GM21786 (cell line): Measurements from ENCODE around the gene MUS81.
"Not testable (repeated sequence)": the region's sequence is repeated elsewhere in the genome, so short reads cannot be mapped to it uniquely, and the experiment has no call there.

Experiments
- ATAC-seq: cut with Tn5 transposase; IDR thresholded peaks from one replicate; pipeline ENCODE4 v1.9.1; 2021; ENCODE audit not compliant: unreplicated experiment

The MUS81 gene

DNA sequence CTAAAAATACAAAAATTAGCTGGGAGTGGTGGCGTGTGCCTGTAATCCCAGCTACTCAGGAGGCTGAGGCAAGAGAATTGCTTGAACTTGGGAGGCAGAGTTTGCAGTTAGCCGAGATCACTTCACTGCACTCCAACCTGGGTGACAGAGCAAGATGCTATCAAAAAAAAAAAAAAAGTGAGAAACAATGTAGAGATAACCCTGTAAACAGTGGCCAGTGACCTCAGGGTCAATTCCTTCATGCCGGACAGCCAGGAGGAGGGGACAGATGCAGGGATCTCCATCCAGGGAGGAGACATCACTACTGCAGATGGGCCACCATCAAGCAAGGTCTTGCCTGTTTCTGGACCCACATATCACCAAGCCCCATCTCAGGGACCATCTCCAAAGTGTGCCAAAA, 12.5 kb upstream of the MUS81 start:
- ATAC-seq: no peak

GRCh38 chr11:65848693-65849092, 11.5 kb upstream of the MUS81 start:
- ATAC-seq: not testable (repeated sequence)

GRCh38 chr11:65849366-65849765, 10.9 kb upstream of the MUS81 start:
- no peak for ATAC-seq

DNA sequence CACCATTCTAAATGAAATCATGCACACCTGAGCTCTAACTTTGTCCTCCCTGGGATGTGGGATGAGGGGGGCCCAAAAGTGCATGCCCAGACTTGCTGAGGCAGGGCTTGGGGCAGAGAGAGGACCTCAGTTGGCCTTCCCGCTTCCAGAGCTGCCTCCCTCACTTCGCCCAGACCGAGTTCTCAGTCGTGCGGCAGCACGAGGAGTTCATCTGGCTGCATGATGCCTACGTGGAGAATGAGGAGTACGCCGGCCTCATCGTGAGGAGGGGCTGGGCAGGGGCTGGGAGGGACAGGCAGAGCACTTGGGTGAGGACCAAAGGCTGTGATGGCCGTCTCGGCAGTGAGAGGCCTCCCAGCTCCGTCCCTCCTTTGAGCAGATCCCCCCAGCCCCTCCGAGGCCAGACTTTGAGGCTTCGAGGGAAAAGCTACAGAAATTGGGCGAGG, 10.4 kb upstream of the MUS81 start:
- no peak for ATAC-seq

- ATAC-seq: no peak
These were observed 9.8 kb upstream of the MUS81 start for GRCh38 chr11:65850217-65851082.

- no peak for ATAC-seq
These were observed 9.1 kb upstream of the MUS81 start for GRCh38 chr11:65851083-65851579.

GRCh38 chr11:65851811-65852507, 8.3 kb upstream of the MUS81 start:
- ATAC-seq: no peak

GRCh38 chr11:65852508-65853245, 7.6 kb upstream of the MUS81 start:
- ATAC-seq: no peak

GRCh38 chr11:65853246-65853979, 6.8 kb upstream of the MUS81 start:
- ATAC-seq: no peak

- ATAC-seq: no peak
These were observed 6.1 kb upstream of the MUS81 start for GRCh38 chr11:65854161-65854592.

- no peak for ATAC-seq
These were observed 5.1 kb upstream of the MUS81 start for GRCh38 chr11:65854852-65855837.

DNA sequence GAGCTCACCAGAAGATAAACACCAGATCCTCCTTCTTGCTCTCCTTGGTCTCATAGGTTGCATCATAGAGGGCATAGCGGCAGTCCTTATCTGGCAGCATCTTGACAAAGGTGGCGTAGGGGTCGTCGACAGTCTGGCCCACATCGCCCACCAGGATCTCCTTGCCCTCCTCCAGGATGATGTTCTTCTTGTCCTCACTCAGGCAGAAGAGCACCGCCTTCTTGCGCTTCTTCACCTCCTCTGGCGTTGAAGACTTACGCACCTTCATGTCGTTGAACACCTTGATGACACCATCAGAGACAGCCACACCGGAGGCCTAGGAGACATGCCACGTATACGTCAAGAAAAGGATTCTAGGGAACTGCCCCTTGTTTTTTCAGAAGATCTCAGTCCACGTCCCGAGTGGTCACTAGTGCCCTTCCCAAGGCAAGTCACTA, 4.3 kb upstream of the MUS81 start:
- ATAC-seq: no peak

- ATAC-seq: peak; percentile 31
These were observed 3.3 kb upstream of the MUS81 start for GRCh38 chr11:65856689-65857499.

- no peak for ATAC-seq
These were observed 2.8 kb upstream of the MUS81 start for GRCh38 chr11:65857500-65857852.

GRCh38 chr11:65857853-65858680, 2.2 kb upstream of the MUS81 start, which contains the start of gene CFL1:
Gene CFL1, minus strand, starts transcription at chr11:65858180. Its CDS starts 81 bp downstream, at chr11:65858099.
- peak; percentile 34 for ATAC-seq

DNA sequence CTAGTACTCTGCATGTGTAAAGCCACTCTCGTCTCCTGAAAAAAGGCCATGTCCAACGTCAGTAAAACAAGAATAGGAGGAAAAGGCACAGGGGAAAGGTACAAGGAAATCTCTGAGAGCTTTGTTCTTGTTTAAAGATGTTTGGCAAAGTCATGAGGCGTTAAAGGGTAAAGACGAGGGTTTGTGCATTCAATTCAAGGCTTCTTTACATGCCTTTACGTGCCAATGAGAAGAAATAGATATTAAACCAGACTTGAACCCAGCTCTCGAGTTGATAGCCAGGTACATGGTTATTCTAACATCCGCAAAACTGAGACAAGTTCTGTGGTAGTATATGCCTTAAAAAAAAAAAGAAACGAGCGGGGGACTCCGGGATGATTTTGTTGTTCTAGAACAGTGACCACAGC, 1.5 kb upstream of the MUS81 start:
- no peak for ATAC-seq

DNA sequence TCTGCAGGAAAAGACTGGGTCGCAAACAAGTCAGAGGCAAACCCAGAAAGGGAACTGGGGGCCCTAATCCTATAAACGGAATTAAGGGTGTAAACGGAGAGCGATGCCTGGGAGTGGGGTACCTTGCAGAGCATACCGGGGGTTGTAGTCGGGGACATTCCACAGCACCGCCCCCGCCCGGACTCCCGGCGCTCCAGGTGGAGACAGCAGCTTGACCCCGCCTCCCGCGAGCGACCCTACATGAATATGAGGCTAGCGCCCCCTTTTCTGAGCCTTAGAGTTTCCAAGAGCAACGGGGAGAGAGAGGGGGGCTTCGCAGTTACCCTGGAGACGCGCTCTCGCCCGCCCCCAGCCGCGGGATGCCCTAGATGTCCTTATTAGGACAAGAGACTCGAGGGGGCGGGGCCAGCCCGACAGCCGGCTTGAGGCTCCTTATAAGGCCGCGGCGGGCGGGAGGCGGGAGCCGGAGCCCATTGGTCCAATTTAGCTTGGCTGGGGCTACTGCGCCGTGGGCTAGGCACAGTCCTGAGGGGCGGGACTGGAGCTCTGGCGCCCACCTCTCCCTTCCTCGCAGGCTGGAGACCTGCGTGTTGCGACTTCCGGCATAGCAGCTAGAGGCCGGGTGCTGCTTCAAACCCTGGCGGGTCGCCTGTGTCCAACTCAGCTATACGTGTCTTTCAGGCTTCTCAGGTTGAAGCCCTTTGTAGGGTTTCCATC, 980 bp upstream of the MUS81 start:
- ATAC-seq: peak; percentile 51
